K562 (cell line): ENCODE data around the gene TERT. TPM values are rescaled to one million over a fixed set of nuclear protein-coding genes. Genes with fewer than 3 reads are reported as not detected.

Experiments used
- ATAC-seq: fragments of 200-7000 bp; cut with Tn5 transposase; 3 replicates; pipeline ENCODE4 v1.9.1; 2020; ENCODE audit warnings: moderate library complexity
- BruUV-seq: library from RNA; stranded (reverse); fragments of 400-500 nt; replicated peaks from 2 replicates; lab custom pipeline; 2021; lab: Mats Ljungman, UMichigan
- CTCF ChIA-PET: fragments of 300-600 bp; formaldehyde crosslinking; extraction: SDS; loops from one replicate; lab custom pipeline; 2021; ENCODE audit warnings: low intra/inter-chr PET ratio; lab: Yijun Ruan, JAX
- POLR2A ChIA-PET: fragments of 300-600, 350-650 bp; sonication (Branson Sonifier 250); formaldehyde crosslinking; extraction: SDS; loops from one replicate; lab custom pipeline; 2021; ENCODE audit warnings: antibody characterized with exemption, inconsistent platforms; lab: Yijun Ruan, JAX
- DNase-seq, 4 experiments: peaks; one replicate each; pipeline versions ENCODE4 v3.0.0 to v3.0.0-alpha.2; 2011 to 2018; ENCODE audit warnings: low spot score in 3 of 4, mixed read lengths in 3 of 4; ENCODE audit errors: extremely low read depth in 1 of 4
- FAIRE-seq: peaks from 2 replicates; lab custom pipeline; 2011; peaks lifted over from hg19 to GRCh38; lab: Jason Lieb, UNC
- H2AFZ ChIP-seq: 2 replicates; pipeline ENCODE4 v1.6.0; 2011; ENCODE audit warnings: low read depth, low read length, control low read depth, inconsistent platforms
- H3K27ac ChIP-seq: fragments of 200-600 bp; 3 replicates; pipeline ENCODE4 v1.8.0; 2011; ENCODE audit warnings: low read depth, mild to moderate bottlenecking, control low read depth, inconsistent platforms, low read length, moderate library complexity, mixed read lengths; ENCODE audit errors: extremely low read depth
- H3K27me3 ChIP-seq, 2 experiments: fragments of 300-600 bp in 1 of 2; 2 replicates in 1 of 2; 3 replicates in 1 of 2; pipeline versions ENCODE4 v1.6.0 to v1.8.0; 2011; ENCODE audit warnings: inconsistent platforms in 2 of 2, low read length in 2 of 2, mild to moderate bottlenecking in 1 of 2, mixed read lengths in 1 of 2, moderate library complexity in 1 of 2; ENCODE audit not compliant: control insufficient read depth in 2 of 2, insufficient read depth in 2 of 2
- H3K36me3 ChIP-seq: fragments of 300-600 bp; 3 replicates; pipeline ENCODE4 v1.8.0; 2011; ENCODE audit warnings: mild to moderate bottlenecking, low read length, inconsistent platforms; ENCODE audit not compliant: control insufficient read depth, insufficient read depth
- H3K4me1 ChIP-seq, 2 experiments: fragments of 200-600 bp in 1 of 2; replicated peaks in 1 of 2; 2 replicates in 1 of 2; 3 replicates in 1 of 2; pipeline versions ENCODE4 v1.5.1 to v1.8.0; 2011; ENCODE audit warnings: inconsistent platforms in 2 of 2, low read length in 2 of 2, mild to moderate bottlenecking in 1 of 2, mixed read lengths in 1 of 2, moderate library complexity in 1 of 2; ENCODE audit not compliant: control insufficient read depth in 2 of 2, insufficient read depth in 2 of 2
- H3K4me2 ChIP-seq: 2 replicates; pipeline ENCODE4 v1.6.1; 2011; ENCODE audit warnings: low read length, control low read depth, inconsistent platforms, mixed read lengths; ENCODE audit not compliant: insufficient read depth
- H3K4me3 ChIP-seq: fragments of 200-600 bp; sonication (generic), shearing (Covaris generic); 2 replicates; pipeline ENCODE4 v1.5.1; 2016; ENCODE audit warnings: control low read depth, inconsistent platforms
- H3K79me2 ChIP-seq: fragments of 200-600 bp; 3 replicates; pipeline ENCODE4 v1.8.0; 2011; ENCODE audit warnings: low read length, inconsistent platforms; ENCODE audit not compliant: control insufficient read depth, insufficient read depth
- H3K9ac ChIP-seq, 2 experiments: 2 replicates each; pipeline versions ENCODE4 v1.6.0 to v1.6.1; 2011; ENCODE audit warnings: low read depth in 2 of 2, low read length in 2 of 2, control low read depth in 1 of 2, inconsistent platforms in 1 of 2, mild to moderate bottlenecking in 1 of 2, mixed read lengths in 1 of 2; ENCODE audit not compliant: insufficient read depth in 1 of 2
- H3K9me1 ChIP-seq: one replicate; pipeline ENCODE4 v1.6.0; 2011; ENCODE audit warnings: inconsistent platforms, mild to moderate bottlenecking, low read length, moderate library complexity; ENCODE audit not compliant: control insufficient read depth, insufficient read depth
- H3K9me3 ChIP-seq: replicated peaks from 2 replicates; pipeline ENCODE4 v1.5.1; 2011; ENCODE audit warnings: low read depth, low read length, inconsistent platforms; ENCODE audit not compliant: control insufficient read depth, insufficient read depth
- H4K20me1 ChIP-seq: replicated peaks from 2 replicates; pipeline ENCODE4 v1.6.1; 2011; ENCODE audit warnings: low read length, inconsistent platforms, mixed read lengths; ENCODE audit not compliant: control insufficient read depth, insufficient read depth
- BMI1 ChIP-seq: fragments of 150-350 bp; IDR thresholded peaks from 2 replicates; pipeline ENCODE4 v1.6.1; 2014; ENCODE audit warnings: low read length
- DMBX1 ChIP-seq: fragments of 250-450 bp; sonication (Bioruptor Pico); IDR thresholded peaks from 2 replicates; pipeline ENCODE4 v1.8.0; 2022; ENCODE audit warnings: inconsistent platforms, mild to moderate bottlenecking, moderate library complexity, borderline replicate concordance
- E2F1 ChIP-seq: sonication (generic); formaldehyde crosslinking; IDR thresholded peaks from 2 replicates; pipeline ENCODE4 v1.8.1; 2023; ENCODE audit warnings: mild to moderate bottlenecking, missing genetic modification reagents, moderate library complexity
- HMGN3 ChIP-seq: IDR thresholded peaks from 2 replicates; pipeline ENCODE4 v1.6.1; 2011; ENCODE audit warnings: borderline replicate concordance, low read depth, mild to moderate bottlenecking, mixed read lengths, low read length; ENCODE audit not compliant: insufficient read length; ENCODE audit errors: extremely low read depth
- PCBP2 ChIP-seq: fragments of 200-400 bp; formaldehyde crosslinking; IDR thresholded peaks from 2 replicates; pipeline ENCODE4 v1.6.1; 2018; ENCODE audit warnings: low read length, low read depth, mild to moderate bottlenecking, moderate library complexity; ENCODE audit not compliant: poor library complexity, severe bottlenecking
- POLR2G ChIP-seq: fragments of 200-400 bp; formaldehyde crosslinking; IDR thresholded peaks from 2 replicates; pipeline ENCODE4 v1.6.1; 2017; ENCODE audit warnings: low read depth, mild to moderate bottlenecking, antibody characterized with exemption, low read length, moderate library complexity
- POLR2H ChIP-seq: IDR thresholded peaks from 2 replicates; pipeline ENCODE4 v1.6.1; 2016; ENCODE audit warnings: missing genetic modification characterization, low read depth, mild to moderate bottlenecking, control low read depth, missing compliant biosample characterization, moderate library complexity
- RBFOX2 ChIP-seq: fragments of 200-400 bp; formaldehyde crosslinking; IDR thresholded peaks from 2 replicates; pipeline ENCODE4 v1.6.1; 2017; ENCODE audit warnings: low read depth, mild to moderate bottlenecking, low read length, moderate library complexity
- WGBS: fragments of 100-300 bp; shearing (Covaris generic); methylation state at CpG from one replicate; pipeline ENCODE4 v1.1.6; 2016; ENCODE audit warnings: low coverage, mixed read lengths; ENCODE audit not compliant: insufficient coverage; ENCODE audit errors: missing lambda C conversion rate; 5-methylcytosine and 5-hydroxymethylcytosine counted together
- in situ Hi-C: fragments of 300-500 bp; cut with MboI; formaldehyde crosslinking; loops from 4 replicates; pipeline ENCODE4 v1.15.0; 2018; ENCODE audit warnings: inconsistent platforms, mixed read lengths
- intact Hi-C: fragments of 100-400 bp; cut with micrococcal nuclease; formaldehyde crosslinking; loops from 2 replicates; pipeline ENCODE4 v1.14.2; 2022
- polyA plus RNA-seq, 8 experiments: library from polyadenylated mRNA; depleted of rRNA in 4 of 8; stranded (reverse) in 5 of 8; unstranded in 3 of 8; fragments of >200 nt; fragmentation: Nextera tagmentation in 2 of 8; fragmentation: Illumina TruSeq in 1 of 8; extraction: Ambion mirVana in 2 of 8; extraction: Trizol in 1 of 8; gene quantifications; 2 replicates each; pipeline versions ENCODE4 v1.2.1 to v1.2.3, GENCODE V29; 2011 to 2014; ENCODE audit warnings: inconsistent platforms in 1 of 8, missing spikeins in 1 of 8
- total RNA-seq, 7 experiments: library from RNA; depleted of rRNA in 6 of 7; stranded (reverse); fragments of >200 nt in 6 of 7; fragmentation: Illumina TruSeq in 2 of 7; extraction: Trizol in 2 of 7; gene quantifications; 2 replicates each; pipeline versions ENCODE4 v1.2.1 to v1.2.3, GENCODE V29; 2011 to 2021; ENCODE audit warnings: low replicate concordance in 1 of 7

Gene TERT
- total and polyA plus RNA-seq, 9 of the 15 experiments (the other 6 are each of a cell fraction or from before 2014, with no cell fraction given): 0.08 to 4.5 (median 0.98) TPM; not detected in 1

- no peaks in the 10 kb centered on the region for H3K79me2 ChIP-seq
- H3K4me3 ChIP-seq: no peak overlapping the region
- ChIA-PET CTCF (no interaction called here), POLR2A (interaction anchor here (0.6 to 4.6 kb wide), 3 partner anchors 7 to 66 kb away, joined by 3 to 32 read pairs (median 6); no protein-coding TSS in a partner anchor)
- no peaks in the 10 kb centered on the region for H3K9me1 ChIP-seq
- H3K27me3 ChIP-seq: peaks cover 0 to 5% of the 10 kb centered on the region in 2 experiments; a peak in 2 of 5 replicates
- TF ChIP-seq HMGN3: no peak
- no peak for TF ChIP-seq DMBX1 (CRISPR knock-in tag)
- TF ChIP-seq PCBP2: no peak
- TF ChIP-seq POLR2G: peak; percentile 36
- no peak for TF ChIP-seq POLR2H (tag)
- TF ChIP-seq BMI1: no peak
- peak; percentile 14; the same call in 1 of the 2 replicates for TF ChIP-seq RBFOX2
- no peak for TF ChIP-seq E2F1
- 85% methylated on average over 19 of the region's 21 CpGs for WGBS
- no peak for ATAC-seq
- H3K36me3 ChIP-seq: peaks cover 70% of the 10 kb centered on the region
- H3K9me3 ChIP-seq: no peaks in the 10 kb centered on the region
- H3K4me1 ChIP-seq: peaks cover 13 to 52% of the 10 kb centered on the region in 2 experiments; a peak in 4 of 5 replicates
- H2AFZ ChIP-seq: no peak overlapping the region
- no peak overlapping the region for H3K9ac ChIP-seq
- intact Hi-C loops (no loop called here), in situ Hi-C loops (no loop called here)
- no peaks in the 10 kb centered on the region; the same call in 1 of the 2 replicates for H4K20me1 ChIP-seq
- H3K4me2 ChIP-seq: no peak overlapping the region
- BruUV-seq: no TSS peak
- no peak for DNase-seq
- no peak for FAIRE-seq
- no peak overlapping the region for H3K27ac ChIP-seq
These were observed 24.8 kb upstream of the TERT start for GRCh38 chr5:1319436-1320256.
